NOMO-1 treated with DMSO at 0.1 percent for 48 hours (cell line): ENCODE data around the gene CAPG.
A peak's percentile ranks its signal among the peaks of the same experiment; 100 is the strongest.
"Not testable (repeated sequence)": the region's sequence is repeated elsewhere in the genome, so short reads cannot be mapped to it uniquely, and the experiment has no call there.

ENCODE experiments used
- DNase-seq: peaks from one replicate; lab custom pipeline; 2025; ENCODE audit not compliant: unreplicated experiment; lab: John Stamatoyannopoulos, UW

Gene CAPG

GRCh38 chr2:85421260-85422071 lies 11.3 kb upstream of the CAPG start:
- peak; percentile 44 for DNase-seq

- peak; percentile 79 for DNase-seq
Measured at GRCh38 chr2:85420536-85421259, 10.5 kb upstream of the CAPG start.

GRCh38 chr2:85419009-85419675 lies 9.0 kb upstream of the CAPG start:
- no peak for DNase-seq

- DNase-seq: peak; percentile 85
Measured at GRCh38 chr2:85418132-85419008, 8.2 kb upstream of the CAPG start, which contains the start of gene SH2D6. SH2D6 (plus strand) TSS chr2:85418714; CDS start chr2:85429466, 10,752 bp downstream.

- DNase-seq: no peak
Measured at GRCh38 chr2:85415980-85416650, 5.9 kb upstream of the CAPG start.

GRCh38 chr2:85414761-85415553 lies 4.8 kb upstream of the CAPG start:
- no peak for DNase-seq

- not testable (repeated sequence) for DNase-seq
Measured at GRCh38 chr2:85414421-85414759, 4.2 kb upstream of the CAPG start.

GRCh38 chr2:85413592-85414420 lies 3.6 kb upstream of the CAPG start:
- no peak for DNase-seq

- no peak for DNase-seq
Measured at GRCh38 chr2:85411405-85411748, 1.2 kb upstream of the CAPG start.

- no peak for DNase-seq
Measured at GRCh38 chr2:85410584-85411404, 628 bp upstream of the CAPG start.

GRCh38 chr2:85405201-85406059 lies 4.7 kb downstream of the CAPG start:
- DNase-seq: peak; percentile 91

GRCh38 chr2:85401844-85402243 lies 8.3 kb downstream of the CAPG start:
- DNase-seq: peak; percentile 77

GRCh38 chr2:85401464-85401805 lies 8.7 kb downstream of the CAPG start:
- DNase-seq: no peak

GRCh38 chr2:85400541-85401463 lies 9.4 kb downstream of the CAPG start:
- no peak for DNase-seq

- no peak for DNase-seq
Measured at GRCh38 chr2:85400023-85400422, 10.1 kb downstream of the CAPG start.

- DNase-seq: no peak
Measured at GRCh38 chr2:85399183-85399455, 11.0 kb downstream of the CAPG start.
